GM12878 (cell line): ENCODE results near the gene PHF10. TPM values are rescaled to one million over a fixed set of nuclear protein-coding genes. Genes with fewer than 3 reads are reported as not detected.

Source experiments
- ATAC-seq: fragments of 200-7000 bp; cut with Tn5 transposase; 3 replicates; pipeline ENCODE4 v1.9.1; 2020; ENCODE audit warnings: mild to moderate bottlenecking, moderate library complexity
- BruUV-seq: library from RNA; stranded (reverse); fragments of 400-500 nt; replicated peaks from 2 replicates; lab custom pipeline; 2021; lab: Mats Ljungman, UMichigan
- CTCF ChIA-PET: fragments of 300-600 bp; sonication (Branson Sonifier 250); formaldehyde crosslinking; extraction: SDS; loops from one replicate; lab custom pipeline; 2021; ENCODE audit warnings: inconsistent platforms; lab: Yijun Ruan, JAX
- POLR2A ChIA-PET: fragments of 350-600 bp; formaldehyde crosslinking; extraction: SDS; loops from one replicate; lab custom pipeline; 2021; ENCODE audit warnings: inconsistent platforms; lab: Charles Lee
- RAD21 ChIA-PET: fragments of 300-600 bp; sonication (Branson Sonifier 250); formaldehyde crosslinking; loops from one replicate; lab custom pipeline; 2023; ENCODE audit warnings: antibody characterized with exemption; ENCODE audit not compliant: unreplicated experiment; lab: Charles Lee
- SMC1A ChIA-PET: fragments of 300-600 bp; sonication (Branson Sonifier 250); formaldehyde crosslinking; loops from one replicate; lab custom pipeline; 2023; ENCODE audit not compliant: unreplicated experiment, uncharacterized antibody; lab: Charles Lee
- DNase-seq: peaks from one replicate; pipeline ENCODE4 v3.0.0-alpha.2; 2011; ENCODE audit warnings: low read depth, low spot score
- FAIRE-seq: peaks from 3 replicates; lab custom pipeline; 2011; peaks lifted over from hg19 to GRCh38; lab: Jason Lieb, UNC
- H2AFZ ChIP-seq: 2 replicates; pipeline ENCODE4 v1.6.0; 2011; ENCODE audit warnings: low read depth, low read length, control low read depth; ENCODE audit not compliant: control insufficient read depth
- H3K27ac ChIP-seq: 2 replicates; pipeline ENCODE4 v1.5.1; 2011; ENCODE audit warnings: control low read depth; ENCODE audit not compliant: control insufficient read depth, insufficient read depth
- H3K27me3 ChIP-seq, 2 experiments: replicated peaks in 1 of 2; 2 replicates each; pipeline versions ENCODE4 v1.6.0 to v1.6.1; 2011; ENCODE audit warnings: low read length in 1 of 2; ENCODE audit not compliant: control insufficient read depth in 2 of 2, insufficient read depth in 2 of 2
- H3K36me3 ChIP-seq, 2 experiments: 2 replicates each; pipeline ENCODE4 v1.5.1; 2011; ENCODE audit warnings: low read length in 1 of 2; ENCODE audit not compliant: control insufficient read depth in 2 of 2, insufficient read depth in 2 of 2
- H3K4me1 ChIP-seq: 2 replicates; pipeline ENCODE4 v1.6.1; 2011; ENCODE audit warnings: mild to moderate bottlenecking, low read length, moderate library complexity, mixed read lengths; ENCODE audit not compliant: control insufficient read depth, insufficient read depth
- H3K4me2 ChIP-seq: 2 replicates; pipeline ENCODE4 v1.6.0; 2011; ENCODE audit warnings: control low read depth; ENCODE audit not compliant: control insufficient read depth, insufficient read depth
- H3K4me3 ChIP-seq: fragments of 200-600 bp; sonication (generic); 2 replicates; pipeline ENCODE4 v1.5.1; 2016
- H3K79me2 ChIP-seq: 2 replicates; pipeline ENCODE4 v1.6.0; 2011; ENCODE audit warnings: low read length; ENCODE audit not compliant: control insufficient read depth, insufficient read depth
- H3K9ac ChIP-seq: 2 replicates; pipeline ENCODE4 v1.8.0; 2011; ENCODE audit warnings: low read length, control low read depth, mixed read lengths; ENCODE audit not compliant: control insufficient read depth, insufficient read depth
- H3K9me3 ChIP-seq: replicated peaks from 3 replicates; pipeline ENCODE4 v1.5.1; 2011; ENCODE audit warnings: mild to moderate bottlenecking, low read length; ENCODE audit not compliant: control insufficient read depth, insufficient read depth
- H4K20me1 ChIP-seq: 2 replicates; pipeline ENCODE4 v1.6.0; 2011; ENCODE audit not compliant: control insufficient read depth, insufficient read depth
- CREB1 ChIP-seq: IDR thresholded peaks from 2 replicates; pipeline ENCODE4 v1.6.1; 2012; ENCODE audit warnings: low read depth, mild to moderate bottlenecking, inconsistent platforms
- HCFC1 ChIP-seq: fragments of 150-350 bp; IDR thresholded peaks from 2 replicates; pipeline ENCODE4 v1.6.1; 2014; ENCODE audit warnings: low read length
- MEF2A ChIP-seq: IDR thresholded peaks from 2 replicates; pipeline ENCODE4 v1.6.1; 2011; ENCODE audit warnings: low read depth, mild to moderate bottlenecking, low read length, moderate library complexity; ENCODE audit not compliant: insufficient read depth
- NFYB ChIP-seq: IDR thresholded peaks from 2 replicates; pipeline ENCODE4 v1.6.1; 2011; ENCODE audit warnings: low read depth, mild to moderate bottlenecking, low read length, improper control_type of control experiment, moderate library complexity; ENCODE audit not compliant: insufficient read depth
- RCOR1 ChIP-seq: conservative IDR thresholded peaks from 2 replicates; pipeline ENCODE4 v1.6.1; 2012; ENCODE audit warnings: low read depth, low read length, improper control_type of control experiment
- SPI1 ChIP-seq: IDR thresholded peaks from 2 replicates; pipeline ENCODE4 v1.6.1; 2011; ENCODE audit warnings: low read depth, mild to moderate bottlenecking, low read length, moderate library complexity, borderline replicate concordance; ENCODE audit not compliant: insufficient read depth
- YY1 ChIP-seq: IDR thresholded peaks from 2 replicates; pipeline ENCODE4 v1.6.1; 2011; ENCODE audit warnings: low read depth, mild to moderate bottlenecking, low read length
- WGBS: methylation state at CpG from one replicate; pipeline ENCODE4 v1.1.6; 2016; ENCODE audit warnings: low lambda C conversion rate; ENCODE audit not compliant: insufficient replicate concordance, insufficient coverage; ENCODE audit errors: missing lambda C conversion rate; 5-methylcytosine and 5-hydroxymethylcytosine counted together
- in situ Hi-C: fragments of 300-500 bp; cut with MboI; formaldehyde crosslinking; loops from 9 replicates; pipeline ENCODE4 v1.14.3; 2018; ENCODE audit warnings: mixed read lengths
- intact Hi-C: fragments of 100-400 bp; cut with micrococcal nuclease; formaldehyde crosslinking; loops from one replicate; pipeline ENCODE4 v1.14.2; 2022; ENCODE audit not compliant: unreplicated experiment
- polyA plus RNA-seq, 11 experiments: library from polyadenylated mRNA; depleted of rRNA in 4 of 11; unstranded in 6 of 11; stranded (reverse) in 5 of 11; fragments of >200 nt; fragmentation: Nextera tagmentation in 4 of 11; fragmentation: Illumina TruSeq in 1 of 11; extraction: Ambion mirVana in 4 of 11; extraction: Trizol in 1 of 11; gene quantifications; 1 replicate in 1 of 11; 2 replicates in 10 of 11; pipeline versions ENCODE4 v1.2.1 to v1.2.3, GENCODE V29; 2011 to 2016; ENCODE audit warnings: inconsistent platforms in 2 of 11, missing spikeins in 2 of 11, low read depth in 1 of 11
- total RNA-seq, 4 experiments: library from RNA; depleted of rRNA in 3 of 4; stranded (reverse); fragments of >200 nt in 3 of 4; fragmentation: Illumina TruSeq in 1 of 4; extraction: Trizol in 1 of 4; gene quantifications; 2 replicates each; pipeline versions ENCODE4 v1.2.1 to v1.2.3, GENCODE V29; 2013 to 2021
- TF ChIP-seq, protein P1 (sequence below): fragments of 450-650 bp; conservative IDR thresholded peaks from 2 replicates; pipeline ENCODE4 v1.6.1; 2017; ENCODE audit warnings: mild to moderate bottlenecking, moderate library complexity
- TF ChIP-seq, protein P2 (sequence below): fragments of 450-650 bp; IDR thresholded peaks from 2 replicates; pipeline ENCODE4 v1.6.1; 2016; ENCODE audit warnings: mild to moderate bottlenecking
- TF ChIP-seq, protein P3 (sequence below): fragments of 450-650 bp; IDR thresholded peaks from 2 replicates; pipeline ENCODE4 v1.6.1; 2018; ENCODE audit warnings: mild to moderate bottlenecking, low read depth, moderate library complexity; ENCODE audit not compliant: partially characterized antibody

PHF10 gene
- total and polyA plus RNA-seq, 10 of the 15 experiments (the other 5 are each of a cell fraction or from before 2014, with no cell fraction given) = 3.8 to 35.6 (median 15.8) TPM

- TF ChIP-seq, protein P1, sequence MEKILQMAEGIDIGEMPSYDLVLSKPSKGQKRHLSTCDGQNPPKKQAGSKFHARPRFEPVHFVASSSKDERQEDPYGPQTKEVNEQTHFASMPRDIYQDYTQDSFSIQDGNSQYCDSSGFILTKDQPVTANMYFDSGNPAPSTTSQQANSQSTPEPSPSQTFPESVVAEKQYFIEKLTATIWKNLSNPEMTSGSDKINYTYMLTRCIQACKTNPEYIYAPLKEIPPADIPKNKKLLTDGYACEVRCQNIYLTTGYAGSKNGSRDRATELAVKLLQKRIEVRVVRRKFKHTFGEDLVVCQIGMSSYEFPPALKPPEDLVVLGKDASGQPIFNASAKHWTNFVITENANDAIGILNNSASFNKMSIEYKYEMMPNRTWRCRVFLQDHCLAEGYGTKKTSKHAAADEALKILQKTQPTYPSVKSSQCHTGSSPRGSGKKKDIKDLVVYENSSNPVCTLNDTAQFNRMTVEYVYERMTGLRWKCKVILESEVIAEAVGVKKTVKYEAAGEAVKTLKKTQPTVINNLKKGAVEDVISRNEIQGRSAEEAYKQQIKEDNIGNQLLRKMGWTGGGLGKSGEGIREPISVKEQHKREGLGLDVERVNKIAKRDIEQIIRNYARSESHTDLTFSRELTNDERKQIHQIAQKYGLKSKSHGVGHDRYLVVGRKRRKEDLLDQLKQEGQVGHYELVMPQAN = no peak
- TF ChIP-seq, protein P2, sequence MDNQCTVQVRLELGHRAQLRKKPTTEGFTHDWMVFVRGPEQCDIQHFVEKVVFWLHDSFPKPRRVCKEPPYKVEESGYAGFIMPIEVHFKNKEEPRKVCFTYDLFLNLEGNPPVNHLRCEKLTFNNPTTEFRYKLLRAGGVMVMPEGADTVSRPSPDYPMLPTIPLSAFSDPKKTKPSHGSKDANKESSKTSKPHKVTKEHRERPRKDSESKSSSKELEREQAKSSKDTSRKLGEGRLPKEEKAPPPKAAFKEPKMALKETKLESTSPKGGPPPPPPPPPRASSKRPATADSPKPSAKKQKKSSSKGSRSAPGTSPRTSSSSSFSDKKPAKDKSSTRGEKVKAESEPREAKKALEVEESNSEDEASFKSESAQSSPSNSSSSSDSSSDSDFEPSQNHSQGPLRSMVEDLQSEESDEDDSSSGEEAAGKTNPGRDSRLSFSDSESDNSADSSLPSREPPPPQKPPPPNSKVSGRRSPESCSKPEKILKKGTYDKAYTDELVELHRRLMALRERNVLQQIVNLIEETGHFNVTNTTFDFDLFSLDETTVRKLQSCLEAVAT = no peak
- TF ChIP-seq CREB1 = no peak
- TF ChIP-seq, protein P3, sequence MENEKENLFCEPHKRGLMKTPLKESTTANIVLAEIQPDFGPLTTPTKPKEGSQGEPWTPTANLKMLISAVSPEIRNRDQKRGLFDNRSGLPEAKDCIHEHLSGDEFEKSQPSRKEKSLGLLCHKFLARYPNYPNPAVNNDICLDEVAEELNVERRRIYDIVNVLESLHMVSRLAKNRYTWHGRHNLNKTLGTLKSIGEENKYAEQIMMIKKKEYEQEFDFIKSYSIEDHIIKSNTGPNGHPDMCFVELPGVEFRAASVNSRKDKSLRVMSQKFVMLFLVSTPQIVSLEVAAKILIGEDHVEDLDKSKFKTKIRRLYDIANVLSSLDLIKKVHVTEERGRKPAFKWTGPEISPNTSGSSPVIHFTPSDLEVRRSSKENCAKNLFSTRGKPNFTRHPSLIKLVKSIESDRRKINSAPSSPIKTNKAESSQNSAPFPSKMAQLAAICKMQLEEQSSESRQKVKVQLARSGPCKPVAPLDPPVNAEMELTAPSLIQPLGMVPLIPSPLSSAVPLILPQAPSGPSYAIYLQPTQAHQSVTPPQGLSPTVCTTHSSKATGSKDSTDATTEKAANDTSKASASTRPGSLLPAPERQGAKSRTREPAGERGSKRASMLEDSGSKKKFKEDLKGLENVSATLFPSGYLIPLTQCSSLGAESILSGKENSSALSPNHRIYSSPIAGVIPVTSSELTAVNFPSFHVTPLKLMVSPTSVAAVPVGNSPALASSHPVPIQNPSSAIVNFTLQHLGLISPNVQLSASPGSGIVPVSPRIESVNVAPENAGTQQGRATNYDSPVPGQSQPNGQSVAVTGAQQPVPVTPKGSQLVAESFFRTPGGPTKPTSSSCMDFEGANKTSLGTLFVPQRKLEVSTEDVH = no peak
- no peak for TF ChIP-seq MEF2A
- no peak for TF ChIP-seq HCFC1
Measured at GRCh38 chr6:169671563-169671962, 52.7 kb downstream of the PHF10 start (continued).

GRCh38 chr6:169669889-169670288 lies 54.4 kb downstream of the PHF10 start:
- no peaks in the 10 kb centered on the region for H3K9me3 ChIP-seq
- FAIRE-seq (no peak), ATAC-seq (no peak), DNase-seq (no peak)
- in situ Hi-C loops (no loop called here), intact Hi-C loops (no loop called here)
- no TSS peak for BruUV-seq
- ChIA-PET CTCF (no interaction called here), SMC1A (no interaction called here), RAD21 (no interaction called here), POLR2A (no interaction called here)
- 40% methylated on average over 7 of the region's 7 CpGs for WGBS
- TF ChIP-seq SPI1 = 0 out of 2 replicates have a peak, but pooled peaks have one; percentile 20
- no peak for TF ChIP-seq YY1
- no peak for TF ChIP-seq RCOR1
- no peak for TF ChIP-seq NFYB
- no peaks in the 10 kb centered on the region for H3K27me3 ChIP-seq
- H2AFZ ChIP-seq = no peak overlapping the region
- H3K4me1 ChIP-seq = no peaks in the 10 kb centered on the region
- no peaks in the 10 kb centered on the region for H4K20me1 ChIP-seq
- H3K79me2 ChIP-seq = no peaks in the 10 kb centered on the region
- H3K27ac ChIP-seq = no peak overlapping the region
- no peak overlapping the region for H3K4me2 ChIP-seq
- H3K9ac ChIP-seq = no peak overlapping the region
- no peak overlapping the region for H3K4me3 ChIP-seq
- peaks cover 0 to 6% of the 10 kb centered on the region in 2 experiments; a peak in 3 of 4 replicates for H3K36me3 ChIP-seq
